AG10803 (cell line): ENCODE results near the gene SREBF1.

Experiments used
- DNase-seq: peaks from one replicate; pipeline ENCODE4 v3.0.0; 2010; ENCODE audit warnings: low read depth
- H3K4me3 ChIP-seq: 2 replicates; pipeline ENCODE4 v1.5.1; 2011; ENCODE audit warnings: mild to moderate bottlenecking, low read length, control low read depth
- TF ChIP-seq, protein P1 (sequence below): conservative IDR thresholded peaks from 2 replicates; pipeline ENCODE4 v1.5.1; 2011; ENCODE audit warnings: mild to moderate bottlenecking, low read length, control low read depth, inconsistent platforms

SREBF1 gene

DNA sequence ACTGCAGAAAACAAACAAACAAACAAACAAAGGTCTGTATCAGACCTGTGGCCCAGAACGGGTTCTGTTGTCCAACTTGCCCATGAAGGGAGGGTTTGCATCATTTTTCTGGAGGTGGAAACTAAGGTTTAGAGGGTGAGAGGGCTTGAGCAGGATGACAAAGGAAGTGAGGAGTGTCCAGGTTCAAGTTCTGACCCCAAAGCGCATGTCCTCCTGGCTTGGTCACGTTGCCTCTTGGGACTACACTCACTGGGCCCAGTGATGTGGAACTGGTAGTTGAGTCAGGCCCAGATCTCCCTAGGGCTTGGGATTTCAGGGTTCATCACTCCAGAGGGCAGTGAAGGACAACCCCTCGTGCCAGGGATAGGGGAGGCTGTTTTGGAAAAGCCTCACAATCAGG lies 1.8 kb downstream of the SREBF1 start:
- H3K4me3 ChIP-seq: peak overlapping the region; percentile 80; the same call in 1 of the 2 replicates
- TF ChIP-seq, protein P1, sequence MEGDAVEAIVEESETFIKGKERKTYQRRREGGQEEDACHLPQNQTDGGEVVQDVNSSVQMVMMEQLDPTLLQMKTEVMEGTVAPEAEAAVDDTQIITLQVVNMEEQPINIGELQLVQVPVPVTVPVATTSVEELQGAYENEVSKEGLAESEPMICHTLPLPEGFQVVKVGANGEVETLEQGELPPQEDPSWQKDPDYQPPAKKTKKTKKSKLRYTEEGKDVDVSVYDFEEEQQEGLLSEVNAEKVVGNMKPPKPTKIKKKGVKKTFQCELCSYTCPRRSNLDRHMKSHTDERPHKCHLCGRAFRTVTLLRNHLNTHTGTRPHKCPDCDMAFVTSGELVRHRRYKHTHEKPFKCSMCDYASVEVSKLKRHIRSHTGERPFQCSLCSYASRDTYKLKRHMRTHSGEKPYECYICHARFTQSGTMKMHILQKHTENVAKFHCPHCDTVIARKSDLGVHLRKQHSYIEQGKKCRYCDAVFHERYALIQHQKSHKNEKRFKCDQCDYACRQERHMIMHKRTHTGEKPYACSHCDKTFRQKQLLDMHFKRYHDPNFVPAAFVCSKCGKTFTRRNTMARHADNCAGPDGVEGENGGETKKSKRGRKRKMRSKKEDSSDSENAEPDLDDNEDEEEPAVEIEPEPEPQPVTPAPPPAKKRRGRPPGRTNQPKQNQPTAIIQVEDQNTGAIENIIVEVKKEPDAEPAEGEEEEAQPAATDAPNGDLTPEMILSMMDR: no peak
- no peak for DNase-seq

GRCh38 chr17:17833658-17834357 lies 3.0 kb downstream of the SREBF1 start:
- DNase-seq: no peak
- TF ChIP-seq, protein P1: no peak
- H3K4me3 ChIP-seq: no peak overlapping the region

DNA sequence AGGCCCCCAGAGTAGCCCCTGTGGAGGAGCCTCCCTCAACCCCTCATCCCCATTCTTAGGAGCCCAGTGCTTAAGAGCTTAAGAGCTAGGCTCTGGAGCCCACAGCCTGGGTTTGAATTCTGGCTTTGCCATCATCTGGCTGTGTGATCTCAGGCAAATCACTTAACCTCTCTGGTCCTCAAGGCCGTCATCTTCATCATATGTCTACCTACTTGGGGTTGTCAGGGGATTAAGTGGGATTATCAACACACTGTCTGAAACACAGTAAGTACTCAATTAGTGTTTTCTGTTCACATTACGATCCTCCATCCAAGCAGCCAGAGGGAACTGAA lies 4.8 kb downstream of the SREBF1 start:
- H3K4me3 ChIP-seq: no peak overlapping the region
- DNase-seq: no peak
- TF ChIP-seq, protein P1: no peak

- TF ChIP-seq, protein P1: no peak
- H3K4me3 ChIP-seq: no peak overlapping the region
- DNase-seq: no peak
These were observed 5.4 kb downstream of the SREBF1 start for GRCh38 chr17:17831208-17832031.

- TF ChIP-seq, protein P1: no peak
- DNase-seq: no peak
- no peak overlapping the region for H3K4me3 ChIP-seq
These were observed 6.0 kb downstream of the SREBF1 start for GRCh38 chr17:17830740-17831207.

- no peak for DNase-seq
- TF ChIP-seq, protein P1: no peak
- H3K4me3 ChIP-seq: no peak overlapping the region
These were observed 6.6 kb downstream of the SREBF1 start for GRCh38 chr17:17830269-17830567.
